HG02852 (cell line): Measurements from ENCODE around the gene DGCR8.

Experiments
- ATAC-seq: cut with Tn5 transposase; IDR thresholded peaks from one replicate; pipeline ENCODE4 v1.9.1; 2021; ENCODE audit warnings: mild to moderate bottlenecking, moderate library complexity; ENCODE audit not compliant: unreplicated experiment

Gene DGCR8

DNA sequence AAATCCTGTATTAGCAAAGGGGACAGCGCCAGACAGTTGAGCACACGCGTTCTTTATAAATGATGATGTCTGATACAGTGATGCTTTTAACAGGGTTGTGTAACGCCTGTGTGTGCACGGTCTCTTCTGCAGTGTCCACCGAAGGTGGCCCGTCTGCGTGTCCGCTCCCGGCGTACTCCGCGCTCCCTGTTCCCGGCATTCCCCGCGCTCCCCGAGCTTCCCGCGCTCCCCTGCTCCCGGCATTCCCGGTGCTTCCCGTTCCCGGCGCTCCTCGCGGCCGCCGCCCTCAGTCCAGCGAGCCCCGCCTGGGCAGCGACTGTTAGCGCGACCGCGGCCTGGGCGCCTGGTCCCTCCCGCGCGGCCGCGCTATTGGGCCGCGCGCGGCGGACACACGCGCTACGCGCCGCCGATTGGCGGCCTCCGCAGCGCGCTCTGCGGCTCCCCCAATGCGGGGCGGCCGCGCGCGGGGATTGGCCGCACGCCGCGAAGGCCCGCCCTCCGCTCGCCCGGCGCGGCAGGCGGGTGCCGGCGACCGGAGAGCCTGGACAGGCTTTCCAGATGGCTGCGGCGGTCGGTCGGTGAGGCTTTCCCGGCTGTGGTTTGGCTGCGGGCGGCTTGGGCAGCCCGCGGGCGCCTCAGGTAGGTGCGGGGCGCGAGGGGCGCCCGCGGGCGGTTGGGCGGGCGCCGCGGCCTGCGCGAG lies at the start of gene DGCR8:
Gene DGCR8 (plus strand): TSS at position 497 of the 700 bp plus-strand sequence. CDS start 5,723 bp downstream, outside the sequence.
- ATAC-seq, result peak; percentile 81

DNA sequence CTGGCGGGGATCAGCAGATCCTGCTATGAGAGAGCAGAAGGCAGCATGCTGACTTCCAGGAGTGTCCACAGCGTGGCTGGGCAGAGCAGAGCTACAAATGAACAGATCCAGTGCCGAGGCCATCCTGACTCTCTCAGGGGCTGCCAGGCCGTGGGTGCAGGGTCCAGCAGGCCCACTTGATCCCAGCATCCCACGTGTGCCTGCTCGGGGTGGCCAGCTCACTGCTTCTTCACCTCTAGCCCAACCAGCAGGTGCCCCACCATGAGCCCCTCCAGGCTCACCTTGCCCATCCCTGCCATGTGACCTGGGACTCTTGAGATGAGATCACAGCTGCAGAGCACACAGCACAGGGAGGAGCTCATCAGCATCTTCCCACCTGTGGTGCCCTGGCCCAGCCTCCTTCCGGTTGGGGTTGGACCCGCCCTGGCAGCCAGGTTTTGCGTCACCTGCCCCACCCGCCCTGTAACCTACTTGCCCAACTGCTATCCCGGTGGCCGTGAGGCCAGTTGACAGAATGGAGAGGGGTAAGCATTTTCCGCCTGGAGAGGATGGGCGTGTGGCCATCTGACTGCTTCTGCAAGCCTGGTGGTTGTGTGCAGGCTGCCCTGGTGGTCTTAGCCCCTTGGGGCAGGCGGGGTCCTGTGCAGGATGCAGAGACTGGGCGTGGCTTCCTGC lies 48.2 kb upstream of the DGCR8 start:
- no peak for ATAC-seq

DNA sequence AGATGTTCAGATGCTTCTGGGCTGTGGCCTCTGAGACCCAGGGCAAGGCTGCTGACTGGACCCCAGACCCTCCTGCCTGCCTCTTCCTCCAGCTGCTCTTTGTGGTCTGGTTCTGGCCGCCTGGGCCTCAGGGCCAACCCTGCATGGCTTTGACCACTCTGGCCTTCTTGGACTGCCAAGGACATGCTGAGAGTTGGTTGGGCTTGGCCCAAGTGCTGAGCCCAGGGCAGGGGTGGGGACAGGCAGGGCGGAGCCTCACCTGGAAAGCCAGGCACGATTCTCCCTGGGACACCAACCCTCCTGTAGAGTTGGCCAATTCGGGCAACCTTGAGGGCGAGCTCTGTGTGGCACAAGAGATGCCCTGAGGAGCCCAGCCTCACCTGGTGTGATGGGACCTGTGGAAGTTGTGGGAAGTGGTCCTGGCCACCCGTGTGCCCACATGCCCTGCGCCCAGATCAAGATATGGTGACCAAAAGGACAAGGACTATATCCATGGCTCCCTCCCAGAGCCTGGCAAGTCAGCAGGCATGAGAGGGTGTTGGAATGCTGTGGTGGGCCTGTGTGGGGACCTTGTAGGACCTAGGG lies 47.5 kb upstream of the DGCR8 start:
- no peak for ATAC-seq

DNA sequence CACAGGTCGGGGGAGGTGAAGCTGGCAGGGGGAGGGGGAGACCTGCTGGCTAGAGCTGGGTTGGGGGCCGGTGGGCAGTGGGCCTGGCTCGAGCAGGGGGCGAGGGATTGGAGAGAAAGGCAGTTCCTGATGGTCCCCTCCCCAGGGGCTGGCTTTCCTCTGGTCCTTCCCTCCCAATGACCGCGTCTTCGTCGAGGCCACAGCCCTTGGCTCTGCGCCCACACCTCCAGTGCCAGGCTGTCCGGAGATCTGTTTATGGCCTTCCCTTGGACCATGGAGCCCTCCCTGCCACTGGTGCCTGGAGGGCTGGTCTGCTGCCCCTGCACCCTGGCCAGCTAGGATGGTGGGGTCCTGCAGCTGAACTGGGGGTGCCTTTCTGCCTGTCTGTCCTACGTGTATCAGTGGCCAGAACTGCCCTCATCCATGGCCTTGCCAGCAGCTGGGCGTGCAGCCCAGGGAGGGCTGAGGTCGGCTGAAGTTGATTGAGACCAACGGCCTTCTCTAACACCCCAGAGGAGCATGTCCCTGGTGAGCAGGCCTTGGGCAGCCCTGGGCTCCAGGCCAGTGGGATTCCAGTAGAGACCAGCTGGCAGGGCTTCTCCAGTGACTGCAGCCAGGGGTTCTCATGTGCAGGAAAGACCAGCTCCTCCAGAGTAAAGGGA lies 46.9 kb upstream of the DGCR8 start:
- no peak for ATAC-seq

DNA sequence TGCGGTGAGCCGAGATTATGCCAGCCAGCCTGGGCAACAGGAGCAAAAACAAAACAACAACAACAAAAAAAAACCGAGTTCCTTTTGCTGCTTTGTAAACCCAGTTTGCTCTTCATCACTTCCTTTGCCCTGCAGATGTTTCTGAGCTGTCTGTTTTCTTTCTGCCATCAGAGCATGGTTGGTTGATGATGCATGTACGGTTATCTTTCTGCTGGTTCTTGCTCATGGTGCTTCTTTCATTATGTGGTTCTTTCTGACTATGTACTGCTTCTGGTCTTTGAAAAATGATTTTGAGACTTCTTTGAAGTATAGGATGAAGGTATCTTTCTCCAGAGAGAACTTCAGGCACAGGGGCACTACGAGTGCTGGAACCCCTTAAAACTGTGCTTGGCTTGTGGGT lies 45.9 kb upstream of the DGCR8 start:
- no peak for ATAC-seq

DNA sequence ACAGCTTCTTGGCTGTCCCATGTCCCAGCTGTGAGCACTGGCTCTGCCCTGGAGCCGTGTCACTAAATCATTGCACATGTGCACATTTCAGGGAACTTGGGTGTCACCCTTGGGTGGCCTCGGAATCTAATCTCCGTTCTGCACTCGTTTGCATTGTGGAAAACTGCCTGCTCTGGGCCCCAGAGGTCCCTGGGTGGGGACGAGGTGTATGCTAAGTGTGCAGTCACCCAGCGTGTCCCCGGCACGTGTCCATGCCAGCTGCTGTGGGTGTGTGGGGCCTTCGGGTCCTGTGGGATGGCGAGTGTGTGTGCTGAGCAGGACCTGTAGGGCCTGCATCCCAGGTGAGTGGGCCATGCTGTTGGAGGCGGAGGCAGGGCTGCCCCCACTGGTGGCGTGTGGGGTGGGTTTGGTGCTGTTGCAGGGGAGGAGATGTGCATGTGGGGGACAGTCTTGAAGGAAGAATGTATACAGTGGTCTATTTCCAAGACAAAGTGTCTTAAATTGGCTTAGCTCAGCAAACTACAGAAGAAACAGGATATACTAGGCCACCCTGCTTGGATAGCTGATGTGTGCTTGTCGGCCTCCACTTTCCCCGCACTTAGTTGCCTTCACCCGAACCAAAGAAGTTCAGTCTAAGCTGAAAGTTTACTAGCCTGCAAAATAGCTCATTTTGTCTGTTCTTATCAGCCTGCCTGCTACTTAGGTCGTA lies 44.5 kb upstream of the DGCR8 start:
- ATAC-seq, result no peak

DNA sequence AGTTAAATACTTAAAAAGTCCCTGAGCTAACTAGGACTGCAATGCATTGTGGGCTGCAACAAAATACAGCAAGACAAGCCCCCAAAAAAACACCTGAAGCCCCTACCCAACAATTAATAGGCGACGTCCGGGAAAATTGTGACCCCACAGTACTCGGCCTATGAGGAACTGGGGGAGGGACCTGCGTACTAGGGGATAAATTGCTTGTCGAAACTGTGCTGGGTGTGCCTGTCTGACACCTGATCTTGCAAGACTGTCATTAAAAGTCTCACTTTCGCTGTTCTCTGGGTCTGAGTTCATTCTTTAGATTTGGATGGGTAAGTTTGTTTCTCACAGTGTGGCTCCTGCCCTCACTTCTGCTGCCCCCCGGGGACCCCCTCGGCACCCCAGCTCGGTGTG lies 44.0 kb upstream of the DGCR8 start:
- no peak for ATAC-seq

DNA sequence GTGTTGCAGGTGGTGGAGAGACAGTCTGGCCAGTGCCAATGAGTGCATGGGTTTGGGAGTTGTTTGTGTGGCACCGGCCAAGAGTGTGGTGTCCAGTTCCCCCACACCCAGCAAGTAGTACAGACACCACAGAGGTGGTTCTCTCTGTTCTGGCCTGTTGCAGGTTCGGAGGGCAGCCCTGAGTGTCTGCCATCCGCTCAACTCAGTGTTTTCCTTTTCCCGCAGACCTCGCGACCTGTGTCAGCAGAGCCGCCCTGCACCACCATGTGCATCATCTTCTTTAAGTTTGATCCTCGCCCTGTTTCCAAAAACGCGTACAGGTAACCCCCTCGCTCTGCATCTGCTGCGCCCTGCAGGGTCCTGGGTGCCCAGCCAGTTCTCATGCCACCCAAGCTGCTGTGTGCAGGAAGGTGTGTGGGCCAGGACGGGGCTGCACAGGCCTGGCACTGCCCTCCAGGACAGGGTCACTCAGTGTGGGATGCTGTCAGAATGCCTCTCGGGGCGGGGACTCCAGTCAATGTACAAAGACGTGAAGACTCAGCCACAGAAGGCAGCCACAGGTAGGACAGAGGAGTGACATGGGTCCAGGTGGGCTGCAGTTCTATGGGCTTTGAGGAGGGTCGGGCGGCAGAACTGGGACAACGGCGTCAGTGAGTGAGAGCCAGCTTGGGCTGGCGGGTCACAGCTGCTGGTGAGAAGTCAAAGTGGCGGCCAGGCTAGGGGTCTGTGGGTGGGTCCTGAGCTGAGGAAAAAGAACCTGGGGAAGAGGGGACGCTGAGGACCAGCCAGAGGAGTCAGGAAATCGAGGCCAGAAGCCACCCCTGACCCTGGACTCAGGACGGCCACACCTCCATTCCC lies 43.3 kb upstream of the DGCR8 start:
- ATAC-seq, result no peak

DNA sequence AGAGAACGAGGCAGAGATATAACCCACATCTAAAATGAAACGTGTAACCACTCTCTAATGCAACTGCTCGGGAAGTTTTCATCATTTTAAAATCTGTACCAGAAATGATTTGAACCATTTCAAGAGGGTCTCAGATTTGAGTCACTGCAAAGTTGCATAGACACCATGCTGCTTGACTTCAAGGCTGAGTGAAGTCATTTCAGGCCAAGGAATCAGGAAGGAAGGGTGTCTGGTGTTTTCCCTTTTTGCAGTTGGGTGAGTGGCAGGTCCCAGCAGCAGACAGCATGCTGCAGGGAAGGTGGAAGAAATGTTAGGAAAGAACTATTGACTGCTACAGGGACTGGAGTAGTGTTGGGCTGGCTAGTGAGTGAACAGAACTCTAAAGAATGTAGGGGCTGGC lies 42.6 kb upstream of the DGCR8 start:
- ATAC-seq, result no peak

DNA sequence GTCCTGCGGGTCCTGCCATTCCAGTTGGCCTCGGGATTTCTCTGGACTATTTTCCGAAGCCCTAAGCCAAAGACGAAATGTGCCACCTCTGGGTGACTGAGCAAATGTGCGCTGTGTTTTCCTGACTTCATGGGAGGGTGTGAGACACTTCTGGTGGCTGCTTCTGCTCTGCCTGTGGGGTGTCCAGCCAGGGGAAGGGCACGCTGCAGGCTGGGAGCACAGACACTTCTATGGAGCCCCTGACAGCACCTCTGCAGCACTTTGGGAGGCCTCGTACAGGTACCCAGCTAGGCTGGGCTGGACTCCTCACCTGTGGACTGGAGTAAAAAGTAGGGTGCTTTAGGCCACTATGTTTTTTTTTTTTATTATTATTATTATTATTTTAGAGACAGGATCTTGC lies 41.5 kb upstream of the DGCR8 start:
- ATAC-seq, result no peak

DNA sequence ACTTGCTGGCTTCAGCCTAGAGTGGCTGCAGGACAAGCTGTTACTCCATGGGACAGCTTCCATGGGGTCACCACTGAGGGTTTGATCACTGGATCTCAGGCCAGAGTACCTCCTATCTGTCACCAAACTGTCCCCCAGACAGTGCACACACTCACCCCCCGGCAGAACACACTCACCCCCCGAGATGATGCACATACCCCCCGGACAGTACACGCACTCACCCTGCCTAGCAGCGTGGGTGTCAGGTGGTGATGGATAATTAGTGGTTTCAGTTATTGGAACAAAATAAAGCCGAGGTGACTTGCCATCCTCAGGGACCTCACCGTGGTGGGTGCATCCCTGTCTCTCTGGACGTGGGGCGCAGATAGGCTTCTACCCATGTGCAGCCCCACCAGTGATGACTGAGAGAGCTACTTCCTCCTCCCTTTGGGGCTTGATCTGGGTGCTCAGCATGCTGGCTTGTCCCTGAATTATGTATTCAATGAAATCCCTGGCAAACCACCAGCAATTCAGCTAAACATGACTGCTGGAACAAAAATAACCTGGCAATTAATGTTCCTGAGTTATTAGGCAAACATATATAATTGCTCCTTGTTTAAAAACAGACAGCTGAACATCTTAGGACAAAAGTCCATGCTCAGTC lies 40.2 kb upstream of the DGCR8 start:
- ATAC-seq, result no peak

DNA sequence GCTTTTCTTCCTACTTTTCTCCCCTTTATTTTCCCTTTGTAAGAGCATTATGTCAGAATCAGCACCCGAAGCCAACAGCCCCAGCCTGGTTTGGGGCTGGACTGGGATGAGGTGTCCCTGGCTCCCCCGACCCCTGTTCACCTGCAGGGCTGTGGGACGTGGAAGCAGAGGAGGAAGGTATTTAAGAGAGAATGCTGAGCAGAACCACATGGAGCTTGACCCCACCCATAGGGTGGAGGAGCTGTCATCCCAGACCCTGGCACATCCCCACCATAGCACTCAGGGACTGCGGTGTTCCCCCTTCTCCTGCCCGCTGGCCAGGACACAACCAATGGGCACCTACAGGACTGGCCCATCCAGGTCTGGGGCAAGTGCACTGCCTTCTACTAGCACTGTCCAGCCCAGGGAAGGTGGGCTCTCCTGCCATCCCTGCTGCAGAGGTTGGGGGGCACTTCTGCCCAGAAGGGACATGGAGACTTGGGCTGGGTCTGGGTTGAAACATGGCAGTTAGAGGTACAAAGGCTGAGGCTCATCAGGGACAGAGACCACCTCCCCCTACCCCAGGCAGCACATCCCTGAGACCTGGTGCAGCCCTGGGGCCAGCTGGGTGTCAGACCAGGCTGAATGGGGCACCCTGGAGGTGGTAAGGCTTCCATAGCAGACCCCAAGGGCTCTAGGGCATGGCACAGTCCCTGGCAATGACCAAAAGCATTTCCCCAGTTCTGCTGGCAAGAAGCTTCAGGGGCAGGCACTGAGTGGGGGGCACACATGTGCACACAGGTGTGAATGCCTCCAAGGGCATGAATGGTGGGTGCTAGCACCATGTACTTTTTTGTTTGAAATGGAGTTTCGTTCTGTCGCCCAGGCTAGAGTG lies 39.5 kb upstream of the DGCR8 start:
- ATAC-seq, result no peak

DNA sequence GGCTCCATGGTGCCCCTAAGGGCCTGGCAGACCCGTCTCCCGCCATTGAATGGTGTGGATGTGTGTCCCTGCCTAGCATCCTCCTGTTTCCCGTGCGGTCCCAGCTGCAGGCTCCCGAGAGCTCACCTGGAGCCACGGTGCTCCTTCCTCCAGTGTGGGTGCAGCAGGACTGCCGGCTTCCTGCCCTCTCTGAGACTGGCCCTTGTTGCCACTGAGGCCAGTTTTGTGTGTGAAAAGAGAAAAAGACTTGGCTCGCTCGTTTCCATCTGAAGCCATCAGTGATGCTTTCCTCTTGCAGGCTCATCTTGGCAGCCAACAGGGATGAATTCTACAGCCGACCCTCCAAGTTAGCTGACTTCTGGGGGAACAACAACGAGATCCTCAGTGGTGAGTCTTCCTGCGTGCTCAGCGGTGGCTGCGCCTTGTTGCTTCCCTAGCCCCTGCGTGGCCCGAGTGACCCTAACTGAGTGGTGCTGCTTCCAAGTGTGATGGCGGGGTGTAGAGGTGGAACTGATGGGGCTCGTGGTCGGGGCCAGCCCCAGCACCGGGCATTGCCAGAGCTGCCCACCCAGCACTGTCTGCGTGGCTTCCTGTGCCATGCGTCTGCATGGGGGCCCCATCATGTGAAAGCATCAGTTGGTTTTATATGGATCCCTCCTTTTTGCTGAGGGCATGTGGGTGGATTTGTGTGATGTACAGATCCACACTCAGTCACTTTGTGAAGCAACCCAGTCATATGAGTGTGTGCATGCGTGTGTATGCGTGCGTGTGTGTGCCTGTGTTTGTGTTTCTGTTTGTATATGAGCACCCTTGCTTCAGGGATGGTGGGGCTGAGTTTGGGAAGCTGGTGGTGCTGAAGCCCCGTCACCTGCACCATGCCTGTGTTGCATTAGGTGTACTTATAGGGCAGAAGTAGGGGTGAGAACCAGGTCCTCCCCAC lies 36.7 kb upstream of the DGCR8 start:
- no peak for ATAC-seq

DNA sequence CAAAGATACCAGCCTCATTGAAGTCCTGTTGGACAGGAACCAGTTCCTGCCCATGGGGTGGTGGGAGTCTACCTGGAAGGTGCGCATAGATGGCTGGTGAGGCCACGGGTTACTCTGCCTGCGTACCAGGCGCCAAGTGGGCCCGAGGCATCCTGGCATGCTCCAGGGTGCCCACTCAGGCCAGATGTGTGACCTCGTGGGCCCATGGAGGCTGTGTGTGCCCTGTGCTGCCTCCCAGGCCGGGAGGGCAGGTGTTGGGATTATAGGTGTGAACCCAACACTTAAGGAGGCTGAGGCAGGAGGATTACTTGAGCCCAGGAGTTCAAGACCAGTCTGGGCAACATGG lies 36.1 kb upstream of the DGCR8 start:
- ATAC-seq, result no peak

DNA sequence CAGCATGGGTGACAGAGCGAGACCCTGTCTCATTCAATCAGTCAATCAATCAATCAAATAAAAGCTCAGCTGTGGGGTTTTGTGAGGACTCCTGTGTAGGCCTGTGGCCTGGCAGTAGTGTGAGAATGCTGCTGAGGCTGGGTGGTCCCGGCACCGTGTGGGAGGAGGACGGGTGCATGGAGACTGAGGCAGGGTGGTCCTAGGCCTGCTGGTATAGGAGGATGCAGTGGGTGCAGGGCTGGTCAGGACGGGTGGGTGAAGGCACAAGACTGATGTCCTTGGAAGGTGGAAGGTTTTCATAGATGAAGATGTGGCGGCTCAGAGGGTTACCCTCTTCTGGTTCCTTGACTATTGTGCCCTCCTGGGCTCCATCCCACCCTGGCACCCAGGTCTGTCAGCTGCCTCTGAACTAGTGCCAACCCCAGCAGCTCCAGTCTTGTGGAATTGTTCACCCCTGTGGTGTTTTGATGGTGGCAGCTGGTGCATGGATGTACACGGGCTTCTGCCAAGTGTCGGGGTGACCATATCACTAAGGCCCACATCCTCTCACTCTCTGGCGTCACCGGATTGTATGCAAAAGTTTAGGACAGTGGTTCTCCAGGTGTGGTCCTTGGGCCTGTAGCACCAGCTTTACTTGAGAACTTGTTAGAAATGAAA lies 35.4 kb upstream of the DGCR8 start:
- ATAC-seq, result no peak

DNA sequence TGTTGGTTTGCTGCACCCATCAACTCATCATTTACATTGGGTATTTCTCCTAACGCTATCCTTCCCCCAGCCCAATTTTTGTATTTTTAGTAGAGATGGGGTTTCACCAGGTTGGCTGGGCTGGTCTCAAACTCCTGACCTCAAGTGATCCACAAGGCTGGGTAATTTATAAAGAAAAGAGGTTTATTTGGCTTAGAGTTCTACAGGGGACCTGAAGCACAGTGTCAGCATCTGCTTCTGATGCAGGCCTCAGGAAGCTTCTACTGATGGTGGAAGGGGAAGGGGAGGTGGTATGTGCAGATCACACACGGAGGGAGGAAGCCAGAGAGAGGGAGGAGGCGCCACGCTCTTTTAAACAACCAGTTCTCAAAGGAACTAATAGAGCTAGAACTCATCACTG lies 33.3 kb upstream of the DGCR8 start:
- ATAC-seq, result no peak

DNA sequence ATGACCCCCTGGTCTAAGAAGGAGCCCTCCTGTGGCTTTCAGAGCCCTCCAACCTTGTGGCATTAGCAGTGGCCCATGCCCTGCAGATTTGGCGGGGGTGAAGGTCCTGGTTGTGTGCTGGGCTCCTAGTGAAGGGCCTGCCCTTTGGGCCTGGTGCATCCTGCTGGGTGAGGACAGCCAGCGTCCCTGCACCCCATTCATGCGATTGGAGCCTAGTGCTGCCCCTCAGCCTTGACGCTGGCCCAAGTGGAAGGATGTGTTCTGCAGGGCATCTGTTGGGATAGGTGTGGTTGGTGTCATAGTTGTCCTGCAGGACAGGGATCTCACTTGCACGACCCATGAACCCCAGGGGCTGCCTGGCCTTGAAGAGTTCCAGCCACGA lies 28.1 kb upstream of the DGCR8 start:
- no peak for ATAC-seq
